Heart right ventricle (tissue), 16 donors: ENCODE data around the gene SHROOM2. TPM values are rescaled to one million over a fixed set of nuclear protein-coding genes. Genes with fewer than 3 reads are reported as not detected.

Experiments used
- ATAC-seq, 8 donors: fragments of 200-7000 bp; cut with Tn5 transposase; one replicate each; pipeline ENCODE4 v1.9.1; 2020; ENCODE audit warnings: mild to moderate bottlenecking in 8 of 8, moderate library complexity in 8 of 8, moderate number of reproducible peaks in 1 of 8
- DNase-seq, 2 donors: peaks; one replicate each; pipeline ENCODE4 v3.0.0-alpha.2; 2020
- H3K27ac ChIP-seq, 10 donors: fragments of 200-600 bp; sonication (generic) in 2 of 10; one replicate each; pipeline versions ENCODE4 v1.5.0 to v1.8.0; 2020 to 2022; ENCODE audit warnings: mild to moderate bottlenecking in 3 of 10
- H3K27me3 ChIP-seq, 7 donors: fragments of 200-600 bp; one replicate each; pipeline ENCODE4 v1.8.0; 2021 to 2022; ENCODE audit warnings: mild to moderate bottlenecking in 2 of 7
- H3K36me3 ChIP-seq, 9 donors: fragments of 200-600 bp; sonication (generic) in 1 of 9; one replicate each; pipeline versions ENCODE4 v1.5.0 to v1.8.0; 2020 to 2022; ENCODE audit warnings: mild to moderate bottlenecking in 2 of 9
- H3K4me1 ChIP-seq, 9 donors: fragments of 200-600 bp; sonication (generic) in 1 of 9; one replicate each; pipeline versions ENCODE4 v1.5.0 to v1.8.0; 2020 to 2022; ENCODE audit warnings: mild to moderate bottlenecking in 4 of 9
- H3K4me3 ChIP-seq, 10 donors: fragments of 200-600 bp; sonication (generic) in 2 of 10; one replicate each; pipeline versions ENCODE4 v1.5.0 to v1.8.0; 2020 to 2022; ENCODE audit warnings: mild to moderate bottlenecking in 7 of 10, moderate library complexity in 2 of 10
- H3K9me3 ChIP-seq, 11 donors: fragments of 200-600 bp in 10 of 11; sonication (generic) in 2 of 11; one replicate each; pipeline versions ENCODE4 v1.5.0 to v1.8.0; 2013 to 2022; ENCODE audit warnings: mild to moderate bottlenecking in 2 of 11, control low read depth in 1 of 11, moderate library complexity in 1 of 11
- CTCF ChIP-seq, 9 donors: fragments of 200-600 bp; sonication (generic) in 2 of 9; IDR thresholded peaks; one replicate each; pipeline versions ENCODE4 v1.5.0 to v1.8.0; 2021 to 2022; ENCODE audit warnings: antibody characterized with exemption in 9 of 9, mild to moderate bottlenecking in 5 of 9, moderate library complexity in 1 of 9
- WGBS, 2 donors: extraction: QIAGEN DNeasy Blood & Tissue Kit; methylation state at CpG; one replicate each; pipeline ENCODE4 v1.1.7; 2013; ENCODE audit warnings: inconsistent platforms in 1 of 2; 5-methylcytosine and 5-hydroxymethylcytosine counted together
- intact Hi-C, 10 donors: fragments of 100-400 bp; cut with DNase I; formaldehyde crosslinking; loops; one replicate each; pipeline versions ENCODE4 v1.11.1 to v1.14.2; 2022
- polyA plus RNA-seq, 2 donors: library from polyadenylated mRNA; stranded (reverse); fragments of 200-250 nt; gene quantifications; one replicate each; pipeline ENCODE4 v1.2.3, GENCODE V29; 2013
- total RNA-seq, 10 donors: library from RNA; stranded (reverse); fragmentation: NEBNext Ultra II Directional in 3 of 10; extraction: Animal tissue kit (Norgen Biotek cat#: 25700) in 3 of 10; gene quantifications; one replicate each; pipeline versions ENCODE4 v1.2.1 to v1.2.4, GENCODE V29; 2021 to 2023
- donor health status: Arrhythmogenic right ventricular cardiomyopathy.
- donor health status: ischemic (EF 13 %, LVEDD 7.1; RV severe dilation, severe dysfunction).
- donor health status: healthy with polysubstance abuse.
- donor health status: DM: no; HTN: yes; CAD: no.
- donor health status: DM: no; HTN: no; CAD: no.
- donor health status: ischemic (EF 25% LVEDD 6.9; RV normal size, moderate dysfunction).
- donor health status: ischemic (EF 25% LVEDD 5.7; RV mildly dilated, moderate dysfunction).
- donor health status: healthy.
- donor health status: DM: yes; HTN: yes; CAD: no.
- donor health status: Ischemic cardiomyopathy.
- donor health status: ischemic (EF 35%, LVEDD 5.7; RV mildly dilated, moderate dysfunction).
- donor health status: nonischemic (EF 11% LVEDD 7.7; RV severe dilation, severe dysfunction).
- donor health status: DM: yes; HTN: yes; CAD: no.
- donor health status: PGD.
- donor health status: ischemic (EF 29% LVEDD 5.4; RV normal size, mild dysfunction).
- donor health status: nonischemic (EF 23%, LVEDD 6.1; RV moderate dilation, normal function).

Gene SHROOM2
- total and polyA plus RNA-seq, 12 donors = 0.13 to 1.7 (median 0.44) TPM

- Histone ChIP-seq H3K27ac (no peak overlapping the region), H3K9me3 (no peaks in the 10 kb centered on the region), H3K4me3 (no peak overlapping the region), H3K27me3 (peaks cover 0 to 26% (median 0%) of the 10 kb centered on the region in 7 donors), H3K36me3 (no peaks in the 10 kb centered on the region), H3K4me1 (no peaks in the 10 kb centered on the region)
- 94 to 95% methylated on average over 8 of the region's 8 CpGs for WGBS, 2 donors
- ATAC-seq (no peak), DNase-seq (no peak)
- TF ChIP-seq CTCF (IDR thresholded peaks at IDR 0.05) = no peak
- intact Hi-C loops = no loop called here
Measured at GRCh38 chrX:9937761-9938160, 151.5 kb downstream of the SHROOM2 start.

GRCh38 chrX:9938516-9938915 is 152.3 kb downstream of the SHROOM2 start:
- no peak overlapping the region for H3K27ac ChIP-seq
- 96% methylated on average over 7 of the region's 7 CpGs for WGBS, 2 donors
- peaks cover 0 to 26% (median 0%) of the 10 kb centered on the region in 7 donors for H3K27me3 ChIP-seq
- no peaks in the 10 kb centered on the region for H3K36me3 ChIP-seq
- no peaks in the 10 kb centered on the region for H3K4me1 ChIP-seq
- H3K4me3 ChIP-seq = no peak overlapping the region
- DNase-seq = no peak
- ATAC-seq = no peak
- intact Hi-C loops = no loop called here
- no peaks in the 10 kb centered on the region for H3K9me3 ChIP-seq
- TF ChIP-seq CTCF (IDR thresholded peaks at IDR 0.05) = no peak

DNA sequence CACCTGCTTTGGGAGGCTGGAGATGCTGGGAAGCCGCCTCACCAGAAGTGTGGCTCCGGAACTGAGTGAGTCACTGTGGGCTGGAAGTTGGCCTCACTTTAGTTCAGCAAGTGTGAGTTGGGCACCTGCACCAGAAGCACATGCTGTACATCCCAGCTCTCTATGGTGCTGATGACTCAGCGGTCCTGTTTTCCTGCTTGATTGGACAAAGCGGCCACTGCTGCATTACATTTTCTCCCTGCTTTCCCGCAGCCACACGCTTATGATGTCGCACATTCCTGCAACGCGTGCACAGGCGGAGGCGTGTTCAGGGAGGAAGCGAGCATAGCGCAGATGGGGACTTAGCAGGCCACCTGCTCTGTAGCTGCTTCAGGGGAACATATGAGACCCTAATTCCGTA is 154.2 kb downstream of the SHROOM2 start:
- no peaks in the 10 kb centered on the region for H3K4me1 ChIP-seq
- peaks cover 0 to 18% (median 0%) of the 10 kb centered on the region in 7 donors for H3K27me3 ChIP-seq
- H3K27ac ChIP-seq = no peak overlapping the region
- H3K9me3 ChIP-seq = no peaks in the 10 kb centered on the region
- no peak overlapping the region for H3K4me3 ChIP-seq
- DNase-seq = no peak
- H3K36me3 ChIP-seq = no peaks in the 10 kb centered on the region
- TF ChIP-seq CTCF (IDR thresholded peaks at IDR 0.05) = no peak
- 81 to 98% methylated on average over 14 of the region's 14 CpGs for WGBS, 2 donors
- intact Hi-C loops = no loop called here
- no peak for ATAC-seq

DNA sequence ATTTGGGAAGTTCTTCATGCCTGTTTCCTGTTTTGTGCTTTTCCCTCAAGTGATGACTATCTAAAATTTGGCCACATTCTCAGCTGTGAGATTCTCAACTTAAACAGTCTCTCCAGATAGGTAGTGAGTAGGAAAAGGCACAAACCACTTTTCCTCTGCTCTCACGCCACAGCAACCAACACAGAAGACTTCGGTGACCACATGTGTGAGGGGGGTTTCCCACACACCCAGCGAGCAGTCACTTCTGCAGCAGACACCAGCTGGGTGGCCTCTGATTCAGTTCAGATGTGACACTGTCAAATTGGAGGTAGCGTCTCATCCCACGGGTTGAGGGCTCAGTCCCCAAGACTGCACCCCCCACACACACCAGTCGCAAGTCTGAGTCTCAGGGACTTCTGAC is 155.9 kb downstream of the SHROOM2 start:
- ATAC-seq (no peak), DNase-seq (no peak)
- no peak for TF ChIP-seq CTCF (IDR thresholded peaks at IDR 0.05)
- Histone ChIP-seq H3K27me3 (peaks cover 0 to 18% (median 0%) of the 10 kb centered on the region in 7 donors), H3K4me1 (no peaks in the 10 kb centered on the region), H3K36me3 (no peaks in the 10 kb centered on the region), H3K27ac (no peak overlapping the region), H3K9me3 (no peaks in the 10 kb centered on the region), H3K4me3 (no peak overlapping the region)
- intact Hi-C loops = no loop called here
- WGBS, 2 donors = 72 to 82% methylated on average over 6 of the region's 6 CpGs
